B cell (primary cell): ENCODE data around the gene EPN1. TPM values are rescaled to one million over a fixed set of nuclear protein-coding genes. Genes with fewer than 3 reads are reported as not detected.

Source experiments
- ATAC-seq: fragments of 200-7000 bp; cut with Tn5 transposase; one replicate; pipeline ENCODE4 v1.10.0; 2021; ENCODE audit warnings: low read depth, mild to moderate bottlenecking, moderate number of reproducible peaks, moderate library complexity
- CTCF ChIA-PET: fragments of 350-600 bp; sonication (Branson Sonifier 250); formaldehyde crosslinking; loops from one replicate; lab custom pipeline; 2021; ENCODE audit warnings: antibody characterized with exemption, inconsistent platforms; lab: Charles Lee
- POLR2A ChIA-PET: fragments of 350-600 bp; sonication (Branson Sonifier 250); formaldehyde crosslinking; loops from one replicate; lab custom pipeline; 2021; ENCODE audit warnings: antibody characterized with exemption; lab: Charles Lee
- DNase-seq: peaks from one replicate; pipeline ENCODE4 v3.0.0; 2013
- H2AFZ ChIP-seq: 2 replicates; pipeline ENCODE4 v1.6.1; 2012; ENCODE audit warnings: mild to moderate bottlenecking, low read depth, low read length; ENCODE audit not compliant: insufficient read depth, poor library complexity, severe bottlenecking
- H3K27ac ChIP-seq, 2 donors: 1 replicate in 1 of 2; 2 replicates in 1 of 2; pipeline ENCODE4 v1.5.1; 2012 to 2013; ENCODE audit warnings: low read length in 2 of 2, mild to moderate bottlenecking in 2 of 2, moderate library complexity in 1 of 2
- H3K27me3 ChIP-seq, 4 experiments: fragments of 200-600 bp in 1 of 4; sonication (generic) in 1 of 4; replicated peaks in 1 of 4; 1 replicate in 2 of 4; 2 replicates in 2 of 4; pipeline versions ENCODE4 v1.6.1 to v1.7.0; 2013 to 2016; ENCODE audit warnings: low read length in 3 of 4, mild to moderate bottlenecking in 2 of 4, mixed read lengths in 1 of 4, moderate library complexity in 1 of 4; ENCODE audit not compliant: insufficient read depth in 4 of 4, control insufficient read depth in 3 of 4; ENCODE audit errors: control extremely low read depth in 1 of 4
- H3K36me3 ChIP-seq, 2 experiments: replicated peaks in 1 of 2; 1 replicate in 1 of 2; 2 replicates in 1 of 2; pipeline versions ENCODE4 v1.6.1 to v1.7.1; 2013; ENCODE audit warnings: low read length in 1 of 2; ENCODE audit not compliant: insufficient read depth in 2 of 2, control insufficient read depth in 1 of 2; ENCODE audit errors: control extremely low read depth in 1 of 2, extremely low read depth in 1 of 2
- H3K4me1 ChIP-seq, 2 donors: fragments of 200-600 bp in 1 of 2; sonication (generic) in 1 of 2; 1 replicate in 1 of 2; 2 replicates in 1 of 2; pipeline versions ENCODE4 v1.5.1 to v1.6.1; 2013 to 2017; ENCODE audit warnings: low read length in 2 of 2; ENCODE audit not compliant: control insufficient read depth in 2 of 2, insufficient read depth in 2 of 2
- H3K4me2 ChIP-seq: replicated peaks from 2 replicates; pipeline ENCODE3; 2012; ENCODE audit warnings: mild to moderate bottlenecking, low read depth, low read length; ENCODE audit not compliant: poor library complexity, severe bottlenecking
- H3K4me3 ChIP-seq, 5 experiments: fragments of 200-600 bp in 1 of 5; sonication (generic) in 1 of 5; 1 replicate in 3 of 5; 2 replicates in 2 of 5; pipeline versions ENCODE4 v1.5.1 to v1.7.0; 2011 to 2016; ENCODE audit warnings: low read length in 4 of 5, mild to moderate bottlenecking in 4 of 5, low read depth in 2 of 5, control low read depth in 1 of 5, moderate library complexity in 1 of 5; ENCODE audit not compliant: insufficient read depth in 1 of 5; ENCODE audit errors: control extremely low read depth in 1 of 5, extremely low read depth in 1 of 5
- H3K79me2 ChIP-seq: fragments of 200-600 bp; sonication (generic); one replicate; pipeline ENCODE4 v1.6.0; 2016; ENCODE audit warnings: low read length; ENCODE audit not compliant: control insufficient read depth, insufficient read depth
- H3K9ac ChIP-seq: fragments of 200-600 bp; sonication (generic); 2 replicates; pipeline ENCODE4 v1.6.1; 2017; ENCODE audit warnings: mild to moderate bottlenecking, low read length, moderate library complexity
- H3K9me3 ChIP-seq, 3 donors: one replicate each; pipeline versions ENCODE4 v1.6.1 to v1.7.1; 2013; ENCODE audit warnings: low read length in 2 of 3; ENCODE audit not compliant: control insufficient read depth in 2 of 3, insufficient read depth in 1 of 3; ENCODE audit errors: control extremely low read depth in 1 of 3
- H4K20me1 ChIP-seq: 2 replicates; pipeline ENCODE4 v1.6.0; 2012; ENCODE audit warnings: mild to moderate bottlenecking, low read length; ENCODE audit not compliant: insufficient read depth, control insufficient read depth, poor library complexity, severe bottlenecking
- H3K27ac Mint-ChIP-seq: one replicate; pipeline ENCODE4 v1.8.0; 2021; ENCODE audit warnings: mixed read lengths
- H3K27me3 Mint-ChIP-seq: one replicate; pipeline ENCODE4 v1.8.0; 2021; ENCODE audit warnings: mixed read lengths
- H3K4me1 Mint-ChIP-seq: one replicate; pipeline ENCODE4 v1.8.0; 2021; ENCODE audit warnings: mixed read lengths
- H3K4me3 Mint-ChIP-seq: one replicate; pipeline ENCODE4 v1.8.0; 2021; ENCODE audit warnings: mixed read lengths
- H3K9me3 Mint-ChIP-seq: one replicate; pipeline ENCODE4 v1.8.0; 2022; ENCODE audit warnings: mixed read lengths; ENCODE audit not compliant: insufficient read depth
- CTCF ChIP-seq: fragments of 200-600 bp; IDR thresholded peaks from one replicate; pipeline ENCODE4 v1.8.0; 2022; ENCODE audit warnings: antibody characterized with exemption, mild to moderate bottlenecking
- EZH2 ChIP-seq: IDR thresholded peaks from 2 replicates; pipeline ENCODE4 v1.6.1; 2012; ENCODE audit warnings: borderline replicate concordance, low read depth, mild to moderate bottlenecking, moderate library complexity, low read length; ENCODE audit not compliant: insufficient read depth, poor library complexity, severe bottlenecking
- WGBS: methylation state at CpG from one replicate; pipeline ENCODE4 v1.1.5; 2013; ENCODE audit warnings: missing lambda C conversion rate; ENCODE audit not compliant: insufficient coverage; 5-methylcytosine and 5-hydroxymethylcytosine counted together
- intact Hi-C: fragments of 100-400 bp; cut with micrococcal nuclease; formaldehyde crosslinking; loops from one replicate; pipeline ENCODE4 v1.10.0; 2022
- polyA plus RNA-seq: library from polyadenylated mRNA; depleted of rRNA; stranded (reverse); fragments of >200 nt; gene quantifications from 2 replicates; pipeline ENCODE4 v1.2.3, GENCODE V29; 2012
- total RNA-seq, 2 donors: library from RNA; stranded (reverse); fragments of 120-200 nt in 1 of 2; gene quantifications; 1 replicate in 1 of 2; 2 replicates in 1 of 2; pipeline versions ENCODE4 v1.2.3 to v1.2.4, GENCODE V29; 2013 to 2022

Gene EPN1
- total and polyA plus RNA-seq, 2 donors (not counting 1 experiment from before 2014, with no cell fraction given), result 54.4 to 63.9 TPM

GRCh38 chr19:55705972-55706371 lies 30.9 kb downstream of the EPN1 start:
- no peak overlapping the region for H3K4me3 ChIP-seq
- no peak overlapping the region for H3K27ac ChIP-seq
- Mint-ChIP-seq H3K27me3 (no peaks in the 10 kb centered on the region), H3K27ac (no peak overlapping the region), H3K9me3 (no peaks in the 10 kb centered on the region), H3K4me3 (no peak overlapping the region), H3K4me1 (peaks cover 8% of the 10 kb centered on the region)
- WGBS, result no CpG with 5 or more reads among the region's 3 CpGs
- CTCF ChIA-PET, result no interaction called here
- peaks cover 12% of the 10 kb centered on the region for H4K20me1 ChIP-seq
- H2AFZ ChIP-seq, result no peak overlapping the region
- no peaks in the 10 kb centered on the region for H3K27me3 ChIP-seq
- ATAC-seq (no peak), DNase-seq (no peak)
- peaks cover 0 to 8% of the 10 kb centered on the region in 2 donors for H3K4me1 ChIP-seq
- no peaks in the 10 kb centered on the region for H3K79me2 ChIP-seq
- peaks cover 0 to 2% of the 10 kb centered on the region in 2 experiments for H3K36me3 ChIP-seq
- TF ChIP-seq CTCF (no peak), EZH2 (no peak)
- no peak overlapping the region for H3K9ac ChIP-seq
- intact Hi-C loops, result no loop called here
- no peak overlapping the region for H3K4me2 ChIP-seq
- POLR2A ChIA-PET, result interaction anchor here (0.6 kb wide), 1 partner anchor 656 kb away, joined by 3 read pairs; no protein-coding TSS in a partner anchor
- H3K9me3 ChIP-seq, result peaks cover 0 to 6% (median 0%) of the 10 kb centered on the region in 3 donors

GRCh38 chr19:55711719-55712118 lies 36.7 kb downstream of the EPN1 start:
- WGBS, result 86% methylated on average over 17 of the region's 18 CpGs
- peaks cover 0 to 8% (median 3%) of the 10 kb centered on the region in 4 experiments for H3K27me3 ChIP-seq

More at GRCh38 chr19:55711719-55712118, 36.7 kb downstream of the EPN1 start:
- no peak overlapping the region for H3K9ac ChIP-seq
- no peaks in the 10 kb centered on the region for H3K79me2 ChIP-seq
- Mint-ChIP-seq H3K4me3 (no peak overlapping the region), H3K27ac (no peak overlapping the region), H3K4me1 (no peaks in the 10 kb centered on the region), H3K9me3 (peaks cover 4% of the 10 kb centered on the region), H3K27me3 (peaks cover 16% of the 10 kb centered on the region)
- no peak overlapping the region for H2AFZ ChIP-seq
- ChIA-PET CTCF (no interaction called here), POLR2A (no interaction called here)
- H3K9me3 ChIP-seq, result peaks cover 0 to 6% (median 0%) of the 10 kb centered on the region in 3 donors
- TF ChIP-seq EZH2 (no peak), CTCF (no peak)
- H3K36me3 ChIP-seq, result no peaks in the 10 kb centered on the region
- DNase-seq (no peak), ATAC-seq (no peak)
- H3K4me2 ChIP-seq, result no peak overlapping the region
- H3K27ac ChIP-seq, result no peak overlapping the region
- intact Hi-C loops, result no loop called here
- H3K4me1 ChIP-seq, result no peaks in the 10 kb centered on the region
- H4K20me1 ChIP-seq, result no peaks in the 10 kb centered on the region
- no peak overlapping the region for H3K4me3 ChIP-seq
